HepG2 (cell line): ENCODE results near the gene APOC3. TPM values are rescaled to one million over a fixed set of nuclear protein-coding genes. Genes with fewer than 3 reads are reported as not detected.
A peak's percentile ranks its signal among the peaks of the same experiment; 100 is the strongest.

Source experiments
- GABPB1 ChIP-seq: IDR thresholded peaks from 2 replicates; pipeline ENCODE4 v1.6.1; 2016; ENCODE audit warnings: mild to moderate bottlenecking, missing genetic modification reagents, moderate library complexity, missing compliant biosample characterization
- HOXA5 ChIP-seq: sonication (generic); formaldehyde crosslinking; IDR thresholded peaks from 2 replicates; pipeline ENCODE4 v1.4.0; 2020; ENCODE audit warnings: missing genetic modification reagents
- IRF2 ChIP-seq: IDR thresholded peaks from 2 replicates; pipeline ENCODE4 v1.6.1; 2018; ENCODE audit warnings: missing genetic modification reagents, missing compliant biosample characterization
- KLF6 ChIP-seq: IDR thresholded peaks from 2 replicates; pipeline ENCODE4 v1.8.0; 2016; ENCODE audit warnings: missing biosample characterization, missing genetic modification reagents
- MBD4 ChIP-seq: IDR thresholded peaks from 2 replicates; pipeline ENCODE4 v1.6.1; 2012; ENCODE audit warnings: low read length, inconsistent platforms, borderline replicate concordance
- NFKB2 ChIP-seq: sonication (generic); formaldehyde crosslinking; IDR thresholded peaks from 2 replicates; pipeline ENCODE4 v1.4.0; 2020; ENCODE audit warnings: missing genetic modification reagents, borderline replicate concordance
- PAX8 ChIP-seq: sonication (generic); formaldehyde crosslinking; IDR thresholded peaks from 2 replicates; pipeline ENCODE4 v1.8.0; 2022; ENCODE audit warnings: mild to moderate bottlenecking, missing genetic modification reagents, borderline replicate concordance
- ZFAT ChIP-seq: sonication (generic); formaldehyde crosslinking; conservative IDR thresholded peaks from 2 replicates; pipeline ENCODE4 v1.8.1; 2023; ENCODE audit warnings: missing genetic modification reagents, inconsistent platforms
- ZIK1 ChIP-seq: sonication (generic); formaldehyde crosslinking; IDR thresholded peaks from 2 replicates; pipeline ENCODE4 v1.5.0; 2020; ENCODE audit warnings: mild to moderate bottlenecking, low read depth, missing genetic modification reagents, borderline replicate concordance
- ZNF552 ChIP-seq: sonication (generic); formaldehyde crosslinking; IDR thresholded peaks from 2 replicates; pipeline ENCODE4 v1.9.0; 2022; ENCODE audit warnings: missing genetic modification reagents, mild to moderate bottlenecking, borderline replicate concordance
- polyA plus RNA-seq, 8 experiments: library from polyadenylated mRNA; depleted of rRNA in 3 of 8; stranded (reverse) in 7 of 8; unstranded in 1 of 8; fragments of >200 nt; fragmentation: Illumina TruSeq in 4 of 8; extraction: Trizol in 4 of 8; gene quantifications; 2 replicates each; pipeline versions ENCODE4 v1.2.1 to v1.2.3, GENCODE V29; 2011 to 2016; ENCODE audit warnings: low read depth in 4 of 8, missing spikeins in 1 of 8, mixed read lengths in 1 of 8; ENCODE audit not compliant: insufficient read depth in 1 of 8
- total RNA-seq, 5 experiments: library from RNA; depleted of rRNA; stranded (reverse); fragments of >200 nt; fragmentation: Illumina TruSeq; extraction: Trizol; gene quantifications; 2 replicates each; pipeline ENCODE4 v1.2.3, GENCODE V29; 2016; ENCODE audit warnings: low read depth in 1 of 5
- TF ChIP-seq, protein P1 (sequence below): sonication (generic); formaldehyde crosslinking; IDR thresholded peaks from 2 replicates; pipeline ENCODE4 v1.4.0; 2020; ENCODE audit warnings: missing genetic modification reagents, borderline replicate concordance
- TF ChIP-seq, protein P2 (sequence below): sonication (generic); formaldehyde crosslinking; IDR thresholded peaks from 2 replicates; pipeline ENCODE4 v1.5.1; 2020; ENCODE audit warnings: missing genetic modification reagents, mild to moderate bottlenecking, borderline replicate concordance
- TF ChIP-seq, protein P3 (sequence below): sonication (generic); formaldehyde crosslinking; IDR thresholded peaks from 2 replicates; pipeline ENCODE4 v1.4.0; 2020; ENCODE audit warnings: missing genetic modification reagents, mild to moderate bottlenecking, borderline replicate concordance
- TF ChIP-seq, protein P4 (sequence below): sonication (generic); formaldehyde crosslinking; IDR thresholded peaks from 2 replicates; pipeline ENCODE4 v1.4.0; 2020; ENCODE audit warnings: low read depth, mild to moderate bottlenecking, missing genetic modification reagents
- TF ChIP-seq, protein P5 (sequence below): sonication (generic); formaldehyde crosslinking; IDR thresholded peaks from 2 replicates; pipeline ENCODE4 v1.9.0; 2022; ENCODE audit warnings: low read depth, missing genetic modification reagents

APOC3 gene
- total and polyA plus RNA-seq, 2 of the 13 experiments (the other 11 are each of a cell fraction or from before 2014, with no cell fraction given), result 314 to 687 TPM

DNA sequence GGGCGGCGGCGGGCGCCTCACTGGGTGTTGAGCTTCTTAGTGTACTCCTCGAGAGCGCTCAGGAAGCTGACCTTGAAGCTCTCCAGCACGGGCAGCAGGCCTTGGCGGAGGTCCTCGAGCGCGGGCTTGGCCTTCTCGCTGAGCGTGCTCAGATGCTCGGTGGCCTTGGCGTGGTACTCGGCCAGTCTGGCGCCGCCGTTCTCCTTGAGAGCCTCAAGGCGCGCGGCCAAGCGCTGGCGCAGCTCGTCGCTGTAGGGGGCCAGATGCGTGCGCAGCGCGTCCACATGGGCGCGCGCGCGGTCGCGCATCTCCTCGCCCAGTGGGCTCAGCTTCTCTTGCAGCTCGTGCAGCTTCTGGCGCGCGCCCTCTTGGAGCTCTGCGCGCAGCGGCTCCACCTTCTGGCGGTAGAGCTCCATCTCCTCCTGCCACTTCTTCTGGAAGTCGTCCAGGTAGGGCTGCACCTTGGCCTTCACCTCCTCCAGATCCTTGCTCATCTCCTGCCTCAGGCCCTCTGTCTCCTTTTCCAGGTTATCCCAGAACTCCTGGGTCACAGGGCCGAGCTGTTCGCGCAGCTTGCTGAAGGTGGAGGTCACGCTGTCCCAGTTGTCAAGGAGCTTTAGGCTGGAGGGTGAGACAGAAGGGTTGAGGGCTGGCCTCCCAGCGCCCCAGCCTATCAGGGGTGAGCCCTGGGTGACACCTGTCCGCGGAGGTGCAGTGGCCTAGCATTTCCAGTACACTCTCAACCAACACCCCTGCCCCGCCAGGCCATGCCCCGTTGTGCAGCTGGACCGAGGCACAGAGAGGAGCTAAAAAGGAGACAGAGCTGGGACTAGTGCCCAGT lies 6.3 kb downstream of the APOC3 start (continued):
- TF ChIP-seq, protein P1, sequence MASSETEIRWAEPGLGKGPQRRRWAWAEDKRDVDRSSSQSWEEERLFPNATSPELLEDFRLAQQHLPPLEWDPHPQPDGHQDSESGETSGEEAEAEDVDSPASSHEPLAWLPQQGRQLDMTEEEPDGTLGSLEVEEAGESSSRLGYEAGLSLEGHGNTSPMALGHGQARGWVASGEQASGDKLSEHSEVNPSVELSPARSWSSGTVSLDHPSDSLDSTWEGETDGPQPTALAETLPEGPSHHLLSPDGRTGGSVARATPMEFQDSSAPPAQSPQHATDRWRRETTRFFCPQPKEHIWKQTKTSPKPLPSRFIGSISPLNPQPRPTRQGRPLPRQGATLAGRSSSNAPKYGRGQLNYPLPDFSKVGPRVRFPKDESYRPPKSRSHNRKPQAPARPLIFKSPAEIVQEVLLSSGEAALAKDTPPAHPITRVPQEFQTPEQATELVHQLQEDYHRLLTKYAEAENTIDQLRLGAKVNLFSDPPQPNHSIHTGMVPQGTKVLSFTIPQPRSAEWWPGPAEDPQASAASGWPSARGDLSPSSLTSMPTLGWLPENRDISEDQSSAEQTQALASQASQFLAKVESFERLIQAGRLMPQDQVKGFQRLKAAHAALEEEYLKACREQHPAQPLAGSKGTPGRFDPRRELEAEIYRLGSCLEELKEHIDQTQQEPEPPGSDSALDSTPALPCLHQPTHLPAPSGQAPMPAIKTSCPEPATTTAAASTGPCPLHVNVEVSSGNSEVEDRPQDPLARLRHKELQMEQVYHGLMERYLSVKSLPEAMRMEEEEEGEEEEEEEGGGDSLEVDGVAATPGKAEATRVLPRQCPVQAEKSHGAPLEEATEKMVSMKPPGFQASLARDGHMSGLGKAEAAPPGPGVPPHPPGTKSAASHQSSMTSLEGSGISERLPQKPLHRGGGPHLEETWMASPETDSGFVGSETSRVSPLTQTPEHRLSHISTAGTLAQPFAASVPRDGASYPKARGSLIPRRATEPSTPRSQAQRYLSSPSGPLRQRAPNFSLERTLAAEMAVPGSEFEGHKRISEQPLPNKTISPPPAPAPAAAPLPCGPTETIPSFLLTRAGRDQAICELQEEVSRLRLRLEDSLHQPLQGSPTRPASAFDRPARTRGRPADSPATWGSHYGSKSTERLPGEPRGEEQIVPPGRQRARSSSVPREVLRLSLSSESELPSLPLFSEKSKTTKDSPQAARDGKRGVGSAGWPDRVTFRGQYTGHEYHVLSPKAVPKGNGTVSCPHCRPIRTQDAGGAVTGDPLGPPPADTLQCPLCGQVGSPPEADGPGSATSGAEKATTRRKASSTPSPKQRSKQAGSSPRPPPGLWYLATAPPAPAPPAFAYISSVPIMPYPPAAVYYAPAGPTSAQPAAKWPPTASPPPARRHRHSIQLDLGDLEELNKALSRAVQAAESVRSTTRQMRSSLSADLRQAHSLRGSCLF (CRISPR knock-in tag), result no peak
- TF ChIP-seq MBD4, result no peak
- TF ChIP-seq, protein P2, sequence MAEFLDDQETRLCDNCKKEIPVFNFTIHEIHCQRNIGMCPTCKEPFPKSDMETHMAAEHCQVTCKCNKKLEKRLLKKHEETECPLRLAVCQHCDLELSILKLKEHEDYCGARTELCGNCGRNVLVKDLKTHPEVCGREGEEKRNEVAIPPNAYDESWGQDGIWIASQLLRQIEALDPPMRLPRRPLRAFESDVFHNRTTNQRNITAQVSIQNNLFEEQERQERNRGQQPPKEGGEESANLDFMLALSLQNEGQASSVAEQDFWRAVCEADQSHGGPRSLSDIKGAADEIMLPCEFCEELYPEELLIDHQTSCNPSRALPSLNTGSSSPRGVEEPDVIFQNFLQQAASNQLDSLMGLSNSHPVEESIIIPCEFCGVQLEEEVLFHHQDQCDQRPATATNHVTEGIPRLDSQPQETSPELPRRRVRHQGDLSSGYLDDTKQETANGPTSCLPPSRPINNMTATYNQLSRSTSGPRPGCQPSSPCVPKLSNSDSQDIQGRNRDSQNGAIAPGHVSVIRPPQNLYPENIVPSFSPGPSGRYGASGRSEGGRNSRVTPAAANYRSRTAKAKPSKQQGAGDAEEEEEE (CRISPR knock-in tag), result no peak
- TF ChIP-seq ZFAT (CRISPR knock-in tag), result no peak
- no peak for TF ChIP-seq ZIK1 (CRISPR knock-in tag)
- TF ChIP-seq, protein P3, sequence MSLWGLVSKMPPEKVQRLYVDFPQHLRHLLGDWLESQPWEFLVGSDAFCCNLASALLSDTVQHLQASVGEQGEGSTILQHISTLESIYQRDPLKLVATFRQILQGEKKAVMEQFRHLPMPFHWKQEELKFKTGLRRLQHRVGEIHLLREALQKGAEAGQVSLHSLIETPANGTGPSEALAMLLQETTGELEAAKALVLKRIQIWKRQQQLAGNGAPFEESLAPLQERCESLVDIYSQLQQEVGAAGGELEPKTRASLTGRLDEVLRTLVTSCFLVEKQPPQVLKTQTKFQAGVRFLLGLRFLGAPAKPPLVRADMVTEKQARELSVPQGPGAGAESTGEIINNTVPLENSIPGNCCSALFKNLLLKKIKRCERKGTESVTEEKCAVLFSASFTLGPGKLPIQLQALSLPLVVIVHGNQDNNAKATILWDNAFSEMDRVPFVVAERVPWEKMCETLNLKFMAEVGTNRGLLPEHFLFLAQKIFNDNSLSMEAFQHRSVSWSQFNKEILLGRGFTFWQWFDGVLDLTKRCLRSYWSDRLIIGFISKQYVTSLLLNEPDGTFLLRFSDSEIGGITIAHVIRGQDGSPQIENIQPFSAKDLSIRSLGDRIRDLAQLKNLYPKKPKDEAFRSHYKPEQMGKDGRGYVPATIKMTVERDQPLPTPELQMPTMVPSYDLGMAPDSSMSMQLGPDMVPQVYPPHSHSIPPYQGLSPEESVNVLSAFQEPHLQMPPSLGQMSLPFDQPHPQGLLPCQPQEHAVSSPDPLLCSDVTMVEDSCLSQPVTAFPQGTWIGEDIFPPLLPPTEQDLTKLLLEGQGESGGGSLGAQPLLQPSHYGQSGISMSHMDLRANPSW (CRISPR knock-in tag), result no peak
- no peak for TF ChIP-seq ZNF552 (CRISPR knock-in tag)
- 0 out of 2 replicates have a peak, but pooled peaks have one; percentile 35 for TF ChIP-seq KLF6 (CRISPR knock-in tag)
- no peak for TF ChIP-seq PAX8
- 0 out of 2 replicates have a peak, but pooled peaks have one; percentile 23 for TF ChIP-seq HOXA5 (CRISPR knock-in tag)
- TF ChIP-seq, protein P4, sequence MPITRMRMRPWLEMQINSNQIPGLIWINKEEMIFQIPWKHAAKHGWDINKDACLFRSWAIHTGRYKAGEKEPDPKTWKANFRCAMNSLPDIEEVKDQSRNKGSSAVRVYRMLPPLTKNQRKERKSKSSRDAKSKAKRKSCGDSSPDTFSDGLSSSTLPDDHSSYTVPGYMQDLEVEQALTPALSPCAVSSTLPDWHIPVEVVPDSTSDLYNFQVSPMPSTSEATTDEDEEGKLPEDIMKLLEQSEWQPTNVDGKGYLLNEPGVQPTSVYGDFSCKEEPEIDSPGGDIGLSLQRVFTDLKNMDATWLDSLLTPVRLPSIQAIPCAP (CRISPR knock-in tag), result no peak
- peak; percentile 74 for TF ChIP-seq GABPB1
- TF ChIP-seq IRF2 (CRISPR knock-in tag), result no peak; the same call in 1 of the 2 replicates
- TF ChIP-seq, protein P5, sequence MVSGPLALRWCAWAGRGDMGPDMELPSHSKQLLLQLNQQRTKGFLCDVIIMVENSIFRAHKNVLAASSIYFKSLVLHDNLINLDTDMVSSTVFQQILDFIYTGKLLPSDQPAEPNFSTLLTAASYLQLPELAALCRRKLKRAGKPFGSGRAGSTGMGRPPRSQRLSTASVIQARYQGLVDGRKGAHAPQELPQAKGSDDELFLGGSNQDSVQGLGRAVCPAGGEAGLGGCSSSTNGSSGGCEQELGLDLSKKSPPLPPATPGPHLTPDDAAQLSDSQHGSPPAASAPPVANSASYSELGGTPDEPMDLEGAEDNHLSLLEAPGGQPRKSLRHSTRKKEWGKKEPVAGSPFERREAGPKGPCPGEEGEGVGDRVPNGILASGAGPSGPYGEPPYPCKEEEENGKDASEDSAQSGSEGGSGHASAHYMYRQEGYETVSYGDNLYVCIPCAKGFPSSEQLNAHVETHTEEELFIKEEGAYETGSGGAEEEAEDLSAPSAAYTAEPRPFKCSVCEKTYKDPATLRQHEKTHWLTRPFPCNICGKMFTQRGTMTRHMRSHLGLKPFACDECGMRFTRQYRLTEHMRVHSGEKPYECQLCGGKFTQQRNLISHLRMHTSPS (CRISPR knock-in tag), result peak; percentile 31; the same call in 1 of the 2 replicates
- TF ChIP-seq NFKB2, result no peak
